ENCODE data around the gene HAS3.

The HAS3 gene

GRCh38 chr16:69073181-69073702, 32.2 kb upstream of the HAS3 start:
- ATAC-seq, result peak; percentile 82
- TF ChIP-seq ZNF565 (CRISPR knock-in tag; conservative IDR thresholded peaks at IDR 0.05; ENCODE audit: low read depth), result no peak
- no peak for TF ChIP-seq TSHZ2 (CRISPR knock-in tag; IDR thresholded peaks at IDR 0.05)
- TF ChIP-seq ZFP3 (CRISPR knock-in tag; IDR thresholded peaks at IDR 0.05), result 0 out of 2 replicates have a peak, but pooled peaks have one; percentile 31

DNA sequence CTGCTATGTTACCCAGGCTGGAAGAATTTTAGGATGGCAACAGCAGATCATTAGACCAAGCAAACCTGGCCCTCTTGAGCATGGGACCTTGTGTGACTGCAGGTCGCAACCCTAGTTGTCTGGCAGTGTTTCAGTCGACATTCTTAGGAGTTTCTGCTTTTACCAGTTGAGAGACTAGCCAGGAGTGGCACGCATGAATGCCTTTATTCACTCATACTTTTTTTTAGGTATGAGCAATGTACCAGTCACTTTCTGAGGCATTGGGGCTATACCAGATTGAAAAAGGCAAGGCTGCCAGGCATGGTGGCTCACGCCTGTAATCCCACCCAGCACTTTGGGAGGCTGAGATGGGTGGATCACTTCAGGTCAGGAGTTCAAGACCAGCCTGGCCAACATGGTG, 28.2 kb upstream of the HAS3 start:
- peak; percentile 60 for ATAC-seq

GRCh38 chr16:69078073-69078472, 27.4 kb upstream of the HAS3 start:
- ATAC-seq, result no peak
- no peak for TF ChIP-seq TSHZ2 (CRISPR knock-in tag; IDR thresholded peaks at IDR 0.05)
- no peak for TF ChIP-seq ZFP3 (CRISPR knock-in tag; IDR thresholded peaks at IDR 0.05)
- no peak for TF ChIP-seq ESRRG (CRISPR knock-in tag; IDR thresholded peaks at IDR 0.05)
- TF ChIP-seq GLIS3 (CRISPR knock-in tag; IDR thresholded peaks at IDR 0.05), result no peak
- no peak for TF ChIP-seq CREB5 (CRISPR knock-in tag; IDR thresholded peaks at IDR 0.05; ENCODE audit: low read depth)
- TF ChIP-seq ISL1 (CRISPR knock-in tag; IDR thresholded peaks at IDR 0.05), result no peak
- TF ChIP-seq POU6F1 (CRISPR knock-in tag; IDR thresholded peaks at IDR 0.05; ENCODE audit: borderline replicate concordance, low read depth), result no peak
- no peak for TF ChIP-seq ZNF70 (CRISPR knock-in tag; IDR thresholded peaks at IDR 0.05)
- no peak for TF ChIP-seq ZC3H10 (CRISPR knock-in tag; IDR thresholded peaks at IDR 0.05)

More for the DNA sequence above, 28.2 kb upstream of the HAS3 start:
- TF ChIP-seq ESRRG (CRISPR knock-in tag; IDR thresholded peaks at IDR 0.05) (no peak), ZC3H10 (CRISPR knock-in tag; IDR thresholded peaks at IDR 0.05) (no peak), BACH2 (CRISPR knock-in tag; IDR thresholded peaks at IDR 0.05; ENCODE audit: borderline replicate concordance) (no peak), RARB (CRISPR knock-in tag; IDR thresholded peaks at IDR 0.05) (no peak), ZNF8 (CRISPR knock-in tag; IDR thresholded peaks at IDR 0.05) (no peak)

DNA sequence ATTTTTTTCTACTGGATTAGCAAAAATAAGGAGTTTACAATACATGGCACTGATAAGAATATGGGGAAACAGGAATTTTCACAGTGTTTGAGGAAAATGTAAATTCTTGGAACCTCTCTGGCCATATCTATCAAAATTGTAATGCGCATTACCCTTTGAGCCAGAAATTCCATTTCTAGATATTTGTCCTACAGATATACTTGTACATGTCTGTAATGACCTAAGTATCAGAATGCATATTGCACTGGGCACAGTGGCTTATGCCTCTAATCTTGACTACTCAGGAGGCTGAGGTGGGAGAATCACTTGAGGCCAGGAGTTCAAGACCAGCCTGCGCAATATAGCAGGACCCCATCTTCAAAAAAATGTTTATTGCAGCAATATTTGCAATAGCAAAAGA, 25.8 kb upstream of the HAS3 start:
- TF ChIP-seq TCF4 (CRISPR knock-in tag; IDR thresholded peaks at IDR 0.05; ENCODE audit: borderline replicate concordance), result no peak
- TF ChIP-seq ZNF70 (CRISPR knock-in tag; IDR thresholded peaks at IDR 0.05), result no peak
- TF ChIP-seq TSHZ2 (CRISPR knock-in tag; IDR thresholded peaks at IDR 0.05), result no peak
- TF ChIP-seq ISL1 (CRISPR knock-in tag; IDR thresholded peaks at IDR 0.05), result no peak
- TF ChIP-seq OSR1 (CRISPR knock-in tag; IDR thresholded peaks at IDR 0.05), result no peak
- TF ChIP-seq ZFP30 (CRISPR knock-in tag; IDR thresholded peaks at IDR 0.05), result no peak
- TF ChIP-seq, protein P1, sequence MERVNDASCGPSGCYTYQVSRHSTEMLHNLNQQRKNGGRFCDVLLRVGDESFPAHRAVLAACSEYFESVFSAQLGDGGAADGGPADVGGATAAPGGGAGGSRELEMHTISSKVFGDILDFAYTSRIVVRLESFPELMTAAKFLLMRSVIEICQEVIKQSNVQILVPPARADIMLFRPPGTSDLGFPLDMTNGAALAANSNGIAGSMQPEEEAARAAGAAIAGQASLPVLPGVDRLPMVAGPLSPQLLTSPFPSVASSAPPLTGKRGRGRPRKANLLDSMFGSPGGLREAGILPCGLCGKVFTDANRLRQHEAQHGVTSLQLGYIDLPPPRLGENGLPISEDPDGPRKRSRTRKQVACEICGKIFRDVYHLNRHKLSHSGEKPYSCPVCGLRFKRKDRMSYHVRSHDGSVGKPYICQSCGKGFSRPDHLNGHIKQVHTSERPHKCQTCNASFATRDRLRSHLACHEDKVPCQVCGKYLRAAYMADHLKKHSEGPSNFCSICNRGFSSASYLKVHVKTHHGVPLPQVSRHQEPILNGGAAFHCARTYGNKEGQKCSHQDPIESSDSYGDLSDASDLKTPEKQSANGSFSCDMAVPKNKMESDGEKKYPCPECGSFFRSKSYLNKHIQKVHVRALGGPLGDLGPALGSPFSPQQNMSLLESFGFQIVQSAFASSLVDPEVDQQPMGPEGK (CRISPR knock-in tag; IDR thresholded peaks at IDR 0.05; ENCODE audit: borderline replicate concordance), result no peak
- no peak for ATAC-seq
